Stimulated activated CD8-positive, alpha-beta memory T cell treated with anti-CD3 and anti-CD28 coated beads, Interleukin-4, amount 100 ng/mL, for 1 hour (primary cell): Measurements from ENCODE around the gene ARHGEF40.

Source experiments
- DNase-seq, 2 donors: peaks; one replicate each; pipeline ENCODE4 v3.0.0-alpha.2; 2020; ENCODE audit warnings: low read depth in 2 of 2, low spot score in 1 of 2

Gene ARHGEF40

GRCh38 chr14:21113369-21113768, 43.3 kb downstream of the ARHGEF40 start:
- DNase-seq, result no peak

- DNase-seq, result no peak
Measured at GRCh38 chr14:21118933-21119332, 48.8 kb downstream of the ARHGEF40 start.

GRCh38 chr14:21120686-21121085, 50.6 kb downstream of the ARHGEF40 start:
- DNase-seq, result no peak

GRCh38 chr14:21121122-21121521, 51.0 kb downstream of the ARHGEF40 start:
- no peak for DNase-seq

- no peak for DNase-seq
Measured at GRCh38 chr14:21123429-21123828, 53.3 kb downstream of the ARHGEF40 start.

GRCh38 chr14:21133901-21134300, 63.8 kb downstream of the ARHGEF40 start:
- DNase-seq, result no peak

- DNase-seq, result no peak
Measured at GRCh38 chr14:21136024-21136423, 65.9 kb downstream of the ARHGEF40 start.
